T-helper 2 cell (primary cell): ENCODE data around the gene HMOX2.

Experiments
- DNase-seq, 5 experiments: peaks; one replicate each; pipeline versions ENCODE4 v3.0.0 to v3.0.0-alpha.2; 2012 to 2022

Gene HMOX2

GRCh38 chr16:4525634-4526277 lies 49.6 kb downstream of the HMOX2 start:
- no peak for DNase-seq

GRCh38 chr16:4529085-4530060 lies 53.2 kb downstream of the HMOX2 start:
- peak in 1 of 5 experiments; percentile 75 for DNase-seq

- no peak for DNase-seq
Measured at GRCh38 chr16:4531811-4532210, 55.6 kb downstream of the HMOX2 start.

GRCh38 chr16:4532238-4532637 lies 56.0 kb downstream of the HMOX2 start:
- no peak for DNase-seq

DNA sequence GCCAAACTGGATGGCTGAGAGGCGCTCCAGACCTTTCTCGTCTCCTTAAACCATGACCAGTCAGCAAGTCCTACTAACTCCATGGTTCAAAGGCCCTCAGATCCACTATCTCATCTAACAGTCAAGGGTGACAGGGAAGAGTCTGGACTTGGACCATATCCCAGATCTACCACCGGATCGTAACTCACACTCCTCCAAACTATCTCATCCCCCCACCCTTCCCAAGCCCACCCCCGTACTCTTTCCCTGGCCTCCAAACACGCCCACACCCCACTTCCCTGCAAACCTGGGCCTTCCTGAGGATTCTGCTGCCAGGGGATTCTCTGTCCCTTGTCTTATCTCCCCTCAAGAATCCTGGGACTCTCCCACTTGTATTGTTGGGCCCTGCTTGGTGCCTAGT lies 57.3 kb downstream of the HMOX2 start:
- DNase-seq = no peak

GRCh38 chr16:4534151-4534790 lies 58.1 kb downstream of the HMOX2 start:
- DNase-seq = peak in 2 of 5 experiments; percentile 23 to 31

DNA sequence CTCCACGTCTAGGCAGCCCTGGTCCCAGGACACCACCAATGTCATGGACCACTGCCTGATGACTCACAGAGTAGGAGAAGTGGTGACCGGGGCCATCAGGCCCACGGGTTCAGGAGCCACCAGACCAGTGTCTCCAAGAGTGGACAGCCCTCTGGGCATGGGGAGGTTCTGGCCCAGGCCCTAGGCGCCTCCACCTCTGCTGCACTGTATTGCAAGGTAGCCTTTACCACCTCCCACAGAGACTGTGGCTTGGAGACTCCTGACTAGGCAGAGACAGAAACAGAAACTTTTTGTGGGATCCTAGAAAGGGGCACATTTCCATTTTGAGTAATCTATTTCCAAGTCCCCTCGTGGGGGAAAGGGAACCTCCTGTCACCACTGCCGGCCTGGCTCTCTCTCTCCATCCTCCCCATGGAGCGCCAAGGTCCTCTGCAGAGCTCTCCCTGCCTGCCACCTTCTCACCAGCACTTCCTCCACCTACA lies 59.5 kb downstream of the HMOX2 start:
- peak in 1 of 5 experiments; percentile 30 for DNase-seq

DNA sequence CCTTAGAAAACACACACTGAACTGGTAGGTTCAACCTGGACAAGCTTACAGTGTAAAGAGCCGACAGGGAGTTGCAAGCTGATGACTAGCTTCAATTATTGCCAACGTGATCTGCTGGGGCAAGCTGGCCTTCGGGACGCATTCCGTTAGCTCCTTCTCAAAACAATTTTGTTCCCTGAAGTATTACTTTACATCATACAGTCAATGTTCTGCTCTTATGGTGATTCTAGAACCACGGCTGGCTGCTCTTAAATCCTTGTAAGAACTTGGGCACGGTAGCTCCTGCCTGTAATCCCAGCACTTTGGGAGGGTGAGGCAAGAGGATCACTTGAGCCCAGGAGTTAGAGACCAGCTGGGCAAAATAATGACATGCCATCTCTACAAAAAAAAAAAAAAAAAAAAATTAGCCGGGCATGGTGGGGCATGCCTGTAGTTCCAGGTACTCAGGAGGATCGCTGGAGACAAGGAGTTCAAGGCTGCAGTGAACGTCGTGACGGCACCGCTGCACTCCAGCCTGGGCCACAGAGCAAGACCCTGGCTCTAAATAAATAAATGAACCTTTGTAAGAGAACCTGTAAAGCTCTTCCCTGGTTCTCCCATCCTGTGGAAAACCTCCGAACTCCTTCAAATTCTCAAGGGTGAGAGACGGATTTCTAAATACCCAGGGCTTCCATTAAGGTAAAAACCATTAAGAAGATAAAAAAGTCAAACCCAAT lies 60.4 kb downstream of the HMOX2 start:
- DNase-seq = no peak

- DNase-seq = no peak
Measured at GRCh38 chr16:4537376-4538343, 61.5 kb downstream of the HMOX2 start.

- peak; percentile 77 to 97 (median 90) for DNase-seq
Measured at GRCh38 chr16:4538350-4539235, 62.4 kb downstream of the HMOX2 start, which contains the start of gene CDIP1. CDIP1 (minus strand) TSS chr16:4538773; CDS start chr16:4514130, 24,643 bp downstream.

DNA sequence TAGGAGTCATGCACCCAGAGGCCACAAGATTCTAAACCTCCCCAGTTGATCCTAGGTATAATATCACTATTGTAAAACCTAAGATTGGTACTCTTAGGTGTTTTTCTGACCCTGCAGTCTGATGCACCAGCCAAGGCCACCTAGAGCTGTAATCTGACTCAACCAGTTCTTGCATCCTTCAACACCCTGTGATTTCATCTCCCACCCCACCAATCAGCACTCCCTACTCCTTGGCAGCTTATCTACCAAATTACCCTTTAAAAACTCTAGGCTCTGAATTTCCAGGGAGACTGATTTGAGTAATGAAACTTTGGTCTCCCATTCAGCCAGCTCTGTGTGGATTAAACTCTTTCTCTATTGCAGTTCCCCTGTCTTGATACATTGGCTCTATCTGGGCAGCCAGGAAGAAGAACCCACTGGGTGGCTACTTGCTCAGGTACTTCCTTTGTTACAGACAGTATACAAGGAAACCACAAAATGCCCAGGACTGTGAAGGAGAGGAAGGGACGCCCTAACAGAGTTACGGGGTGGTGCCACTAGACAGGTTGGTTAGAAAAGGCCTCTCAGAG lies 63.6 kb downstream of the HMOX2 start:
- DNase-seq = no peak

DNA sequence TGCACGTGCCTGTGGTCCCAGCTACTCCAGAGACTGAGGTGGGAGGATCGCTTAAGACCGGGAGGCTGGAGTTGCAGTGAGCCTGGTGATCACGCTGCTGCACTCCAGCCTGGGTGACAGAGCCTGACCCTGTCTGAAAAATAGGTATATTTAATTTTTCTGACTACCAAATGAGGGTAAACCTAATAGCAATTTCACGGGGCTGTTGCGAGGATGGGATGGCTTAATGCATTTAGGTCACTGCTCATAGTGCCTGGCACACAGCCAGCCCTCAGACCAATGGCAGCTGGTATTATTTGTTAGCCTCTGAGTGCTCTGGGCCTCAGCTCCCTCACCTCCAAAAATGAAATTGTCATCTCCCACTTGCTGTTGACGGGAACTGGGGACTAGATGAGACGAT lies 68.3 kb downstream of the HMOX2 start:
- DNase-seq = no peak

- no peak for DNase-seq
Measured at GRCh38 chr16:4548124-4548523, 71.9 kb downstream of the HMOX2 start.

DNA sequence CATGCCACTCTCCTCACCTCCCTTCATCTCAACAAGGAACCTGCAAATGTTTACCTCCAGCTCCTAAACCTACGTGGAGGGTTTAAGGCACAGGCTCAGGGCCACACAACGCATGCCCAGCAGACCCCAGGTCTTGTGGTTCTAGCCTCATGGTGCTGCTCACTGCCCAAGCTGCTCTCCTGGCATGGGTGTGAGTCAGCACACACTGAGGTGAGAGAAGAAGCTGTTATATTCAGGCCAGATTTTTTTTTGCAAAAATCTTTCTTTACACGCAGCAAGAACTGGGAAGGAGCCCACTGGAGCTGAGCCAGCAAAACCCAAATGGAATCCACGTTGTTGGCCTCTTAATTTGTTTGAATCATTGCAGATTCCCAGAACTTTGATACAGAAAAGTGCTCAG lies 74.4 kb downstream of the HMOX2 start:
- no peak for DNase-seq

DNA sequence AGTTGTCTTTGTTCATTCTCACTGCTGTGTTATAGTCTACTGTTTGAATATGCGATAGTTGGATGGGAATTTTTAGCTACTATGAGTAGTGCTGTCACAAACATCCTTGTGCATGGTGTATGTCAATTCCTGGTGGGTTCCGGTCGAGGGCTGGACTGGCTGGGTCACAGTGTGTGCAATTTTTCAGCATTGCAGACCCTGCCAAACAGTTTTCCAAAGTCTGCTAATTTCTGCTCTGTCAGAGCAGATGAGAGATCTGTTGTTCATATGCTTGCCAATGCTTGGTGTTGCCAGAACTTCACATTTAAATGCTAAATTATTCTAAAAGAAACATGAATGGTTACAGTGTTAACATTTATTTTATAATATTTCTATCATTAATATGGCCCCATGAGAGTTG lies 76.3 kb downstream of the HMOX2 start:
- no peak for DNase-seq

DNA sequence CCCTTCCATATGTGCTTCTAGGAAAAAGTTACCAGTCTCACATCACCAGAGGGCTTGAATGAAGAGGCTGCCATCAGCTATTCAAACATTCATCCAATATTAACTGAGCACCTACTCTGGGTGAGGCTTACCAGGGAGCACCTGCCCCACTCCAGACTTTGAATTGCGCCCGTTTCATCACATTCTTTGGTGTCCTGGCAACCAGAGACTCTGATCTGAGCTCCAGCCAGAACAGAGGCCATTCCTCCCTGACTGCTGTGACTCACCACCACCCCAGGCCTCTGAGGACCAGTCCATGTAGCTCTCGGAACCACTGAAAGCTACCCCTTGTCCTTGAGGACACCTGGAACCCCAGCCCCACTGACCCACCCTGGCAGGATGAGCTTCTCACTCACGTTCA lies 79.9 kb downstream of the HMOX2 start, which contains the start of gene C16orf96:
C16orf96 (plus strand) TSS at position 229 of the 400 bp plus-strand sequence; CDS start at position 379, 150 bp downstream.
- no peak for DNase-seq

DNA sequence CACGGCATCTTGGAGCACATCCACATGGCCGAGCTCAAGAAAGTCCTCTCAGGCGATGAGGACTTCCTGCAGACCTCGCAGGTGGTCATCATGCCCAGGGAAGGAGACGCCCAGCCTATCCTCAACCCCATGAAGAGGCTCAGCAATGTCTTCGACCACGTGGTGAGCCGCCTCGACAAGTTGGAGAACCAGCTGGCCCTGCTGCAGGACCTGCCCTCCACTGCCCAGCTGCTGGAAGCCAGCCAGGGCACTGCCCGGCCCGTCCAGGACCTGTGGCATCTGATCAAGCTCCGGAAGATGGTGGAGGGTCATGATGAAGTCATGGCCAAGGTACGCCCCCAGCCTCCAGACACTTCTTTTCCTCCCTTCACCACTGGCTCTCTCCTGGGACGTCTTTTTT lies 80.4 kb downstream of the HMOX2 start:
- DNase-seq = no peak

GRCh38 chr16:4557973-4558372 lies 81.8 kb downstream of the HMOX2 start:
- DNase-seq = no peak
